ENCODE measurements around the gene PPP1R3G. TPM values are rescaled to one million over a fixed set of nuclear protein-coding genes. Genes with fewer than 3 reads are reported as not detected.

PPP1R3G gene
- total and polyA plus RNA-seq, 2 of the 4 experiments (the other 2 are of a cell fraction): 0.10 to 0.18 TPM

DNA sequence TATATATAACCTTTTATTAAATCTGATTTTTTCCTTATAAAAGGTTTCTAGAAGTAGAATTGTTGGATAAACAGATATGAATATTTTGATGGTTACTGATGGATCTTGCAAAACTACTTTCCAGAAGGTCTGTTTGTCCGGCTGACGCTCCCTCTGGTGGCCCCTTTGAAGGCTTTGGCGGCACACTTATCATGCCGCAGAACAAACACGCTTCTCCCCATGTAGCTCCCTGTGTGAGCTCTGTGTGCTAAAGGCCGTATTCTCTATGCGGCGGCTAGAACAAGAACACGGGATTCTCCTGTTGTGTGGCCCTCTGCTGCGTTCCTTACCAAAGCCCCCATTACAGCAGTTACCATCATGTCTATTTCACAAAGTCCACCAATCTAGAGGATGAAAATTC lies 30.0 kb downstream of the PPP1R3G start:
- Histone ChIP-seq H3K9me1 (ENCODE audit: insufficient read depth, low read length) (peaks cover 3% of the 10 kb centered on the region; the same call in 1 of the 2 replicates), H2AK5ac (ENCODE audit: low read depth, low read length) (no peak overlapping the region), H3K4me1 (ENCODE audit: control insufficient read depth, insufficient read depth, low read length) (peaks cover 2% of the 10 kb centered on the region; the same call in 1 of the 2 replicates), H3K4ac (ENCODE audit: low read depth, low read length) (no peak overlapping the region), H2AFZ (replicated peaks; ENCODE audit: low read length, poor library complexity) (no peak overlapping the region), H4K8ac (ENCODE audit: low read depth in 2 of 2, low read length in 2 of 2) (no peak overlapping the region), H4K20me1 (ENCODE audit: insufficient read depth, low read length) (no peaks in the 10 kb centered on the region; the same call in 1 of the 2 replicates), H3K14ac (replicated peaks; ENCODE audit: low read depth, low read length) (no peak overlapping the region), H3K4me2 (ENCODE audit: low read depth, low read length) (no peak overlapping the region), H3K56ac (ENCODE audit: extremely low read depth, insufficient read depth, low read length) (no peak overlapping the region), H3K23ac (ENCODE audit: low read depth, low read length) (no peak overlapping the region), H3K27me3 (ENCODE audit: control insufficient read depth, insufficient read depth, low read length) (no peaks in the 10 kb centered on the region; the same call in none of the 2 replicates), H4K5ac (ENCODE audit: low read depth, low read length) (no peak overlapping the region), H3K18ac (ENCODE audit: low read depth, low read length) (no peak overlapping the region), H3K79me1 (ENCODE audit: low read depth in 1 of 2, low read length in 2 of 2) (no peaks in the 10 kb centered on the region), H4K91ac (ENCODE audit: insufficient read depth, low read depth, low read length) (no peak overlapping the region), H3K9ac (ENCODE audit: low read depth, low read length) (no peak overlapping the region), H2BK15ac (ENCODE audit: low read depth, low read length) (no peak overlapping the region), H2BK5ac (ENCODE audit: low read depth, low read length, poor library complexity, severe bottlenecking) (no peak overlapping the region), H2BK20ac (ENCODE audit: low read depth, low read length) (no peak overlapping the region), H3K36me3 (ENCODE audit: control insufficient read depth, insufficient read depth, low read length) (no peaks in the 10 kb centered on the region), H3K9me3 (ENCODE audit: control insufficient read depth, insufficient read depth, low read length) (no peaks in the 10 kb centered on the region), H3K27ac (ENCODE audit: insufficient read depth, low read length) (no peak overlapping the region), H3K4me3 (ENCODE audit: insufficient read depth, low read depth, low read length) (no peak overlapping the region), H2BK120ac (ENCODE audit: low read depth, low read length) (no peak overlapping the region), H2AK9ac (replicated peaks; ENCODE audit: low read depth, low read length, poor library complexity) (no peak overlapping the region)
- ChIA-PET POLR2A (ENCODE audit: unreplicated experiment) (no interaction called here), CTCF (no interaction called here)
- TF ChIP-seq NFE2L2 (IDR thresholded peaks at IDR 0.05; ENCODE audit: low read depth, low read length) (no peak), MXI1 (IDR thresholded peaks at IDR 0.05; ENCODE audit: borderline replicate concordance, low read depth, low read length) (no peak), RFX5 (IDR thresholded peaks at IDR 0.05; ENCODE audit: low read depth, low read length) (no peak), CTCF (conservative IDR thresholded peaks at IDR 0.05; ENCODE audit: low read depth, low read length) (peak; percentile 21; the same call in 1 of the 2 replicates), RAD21 (IDR thresholded peaks at IDR 0.05; ENCODE audit: low read length) (0 out of 2 replicates have a peak, but pooled peaks have one; percentile 15), RCOR1 (IDR thresholded peaks at IDR 0.05; ENCODE audit: insufficient replicate concordance, low read length) (no peak)
- in situ Hi-C loops (cut with MboI; ENCODE audit: low sequenced_read_pairs): no loop called here
- DNase-seq (peak; percentile 31), ATAC-seq (ENCODE audit: low read depth) (peak; percentile 52; the same call in 1 of the 2 replicates)
- no TSS peak for BruUV-seq (replicated peaks)
- 74% methylated on average over 3 of the region's 10 CpGs; no CpG with 5 or more reads in 1 of the 2 experiments for WGBS, 2 experiments (ENCODE audit: extremely low coverage in 2 of 2, insufficient read length in 1 of 2)
- dilution Hi-C loops (cut with HindIII; ENCODE audit: low sequenced_read_pairs, unreplicated experiment): no loop called here
- intact Hi-C loops (cut with micrococcal nuclease): loop anchor here (1.0 to 10.0 kb wide), 3 partner anchors 58 to 802 kb away; no protein-coding TSS in a partner anchor

Data from IMR-90 (cell line).